GM19463 (cell line): Measurements from ENCODE around the gene HCFC1R1.
"Not testable (repeated sequence)": the region's sequence is repeated elsewhere in the genome, so short reads cannot be mapped to it uniquely, and the experiment has no call there.

Experiments used
- ATAC-seq: cut with Tn5 transposase; IDR thresholded peaks from one replicate; pipeline ENCODE4 v1.9.1; 2021; ENCODE audit warnings: mild to moderate bottlenecking, moderate library complexity; ENCODE audit not compliant: unreplicated experiment

HCFC1R1 gene

DNA sequence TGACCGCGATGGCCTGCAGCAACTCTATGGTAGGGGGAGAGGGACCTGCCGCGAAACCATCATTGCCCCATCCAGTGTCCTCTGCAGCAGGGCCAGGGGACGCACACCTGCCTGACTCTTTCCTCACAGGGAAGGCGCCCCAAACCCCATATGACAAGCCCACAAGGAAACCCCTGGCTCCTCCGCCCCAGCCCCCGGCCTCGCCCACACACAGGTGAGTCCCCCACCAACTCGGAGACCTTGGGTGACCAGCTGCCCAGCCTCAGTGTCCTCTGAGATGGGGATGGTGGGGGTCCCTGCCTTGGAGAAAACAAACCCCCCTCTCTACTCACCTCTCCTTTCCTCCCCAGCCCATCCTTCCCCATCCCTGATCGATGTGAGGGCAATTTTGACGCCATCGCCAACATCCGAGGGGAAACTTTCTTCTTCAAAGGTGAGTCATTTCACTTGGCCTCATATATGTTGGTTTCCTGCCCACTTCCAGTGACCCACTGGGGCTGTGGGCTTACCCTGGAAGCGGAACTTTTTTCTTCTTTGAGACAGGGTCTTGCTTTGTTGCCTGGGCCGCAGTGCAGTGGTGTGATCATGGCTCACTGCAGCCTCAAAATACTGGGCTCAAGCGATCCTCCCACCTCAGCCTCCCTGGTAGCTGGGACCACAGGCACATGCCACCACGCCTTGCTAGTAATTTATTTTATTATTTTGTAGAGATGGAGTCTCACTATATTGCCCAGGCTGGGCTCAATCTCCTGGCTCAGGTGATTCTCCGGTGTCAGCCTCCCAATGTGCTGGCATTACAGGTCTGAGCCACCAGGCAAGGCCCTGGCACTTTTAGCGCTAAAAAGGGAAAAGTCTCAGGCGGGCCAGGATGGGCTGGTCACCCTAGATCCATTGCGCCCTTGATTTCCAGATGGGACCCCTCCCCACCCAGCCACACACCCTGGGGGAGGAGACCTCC is 33.7 kb upstream of the HCFC1R1 start:
- no peak for ATAC-seq

DNA sequence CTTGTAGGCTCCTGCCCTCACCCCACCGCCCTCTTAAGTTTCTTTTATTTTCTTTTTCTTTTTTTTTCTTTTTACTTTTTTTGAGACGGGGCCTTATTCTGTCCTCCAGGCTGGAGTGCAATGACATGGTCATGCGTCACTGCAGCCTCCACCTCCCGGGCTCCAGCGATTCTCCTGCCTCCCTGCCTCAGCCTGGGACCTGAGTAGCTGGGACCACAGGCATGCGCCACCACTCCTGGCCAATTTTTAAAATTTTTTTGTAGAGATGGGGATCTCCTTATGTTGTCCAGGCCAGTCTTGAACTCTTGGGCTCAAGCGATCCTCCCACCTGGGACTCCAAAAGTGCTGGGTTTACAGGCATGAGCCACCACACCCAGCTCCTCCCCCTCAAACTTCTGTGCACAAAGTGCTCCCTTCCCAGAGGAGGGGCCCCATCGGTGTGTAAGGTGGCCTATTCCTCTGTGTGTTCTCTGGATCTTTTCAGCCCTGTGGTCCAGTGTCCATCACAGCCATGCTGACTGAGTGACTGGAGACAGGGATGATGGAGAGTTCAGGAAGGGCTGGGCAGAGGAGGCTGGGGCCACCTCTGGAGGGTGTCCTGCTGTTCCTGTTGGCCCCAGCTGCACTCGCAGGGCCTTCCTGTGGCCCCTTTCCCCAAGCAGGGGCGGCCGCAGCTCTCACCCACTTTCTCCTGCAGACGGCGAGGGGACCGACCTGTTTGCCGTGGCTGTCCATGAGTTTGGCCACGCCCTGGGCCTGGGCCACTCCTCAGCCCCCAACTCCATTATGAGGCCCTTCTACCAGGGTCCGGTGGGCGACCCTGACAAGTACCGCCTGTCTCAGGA is 32.8 kb upstream of the HCFC1R1 start:
- ATAC-seq, result no peak

DNA sequence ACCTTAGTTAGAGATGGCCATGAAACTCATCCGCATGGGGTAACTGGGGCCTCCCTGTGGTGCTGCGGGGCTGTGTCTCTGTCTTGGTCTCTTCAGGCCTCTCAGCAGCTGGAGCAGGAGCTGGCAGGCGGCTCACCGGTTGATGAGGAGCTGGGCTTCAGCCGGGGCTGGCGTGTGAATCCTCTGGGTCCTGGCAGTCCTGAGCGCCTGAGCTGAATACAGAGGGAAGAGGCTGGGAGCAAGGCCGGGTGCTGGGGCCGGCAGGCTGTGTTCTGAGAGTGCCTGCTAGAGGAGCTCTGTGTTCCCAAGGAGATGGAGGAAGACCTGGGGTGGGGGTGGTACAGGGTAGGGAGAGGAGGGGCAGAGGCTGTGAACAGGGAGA is 32.0 kb upstream of the HCFC1R1 start:
- ATAC-seq, result not testable (repeated sequence)

DNA sequence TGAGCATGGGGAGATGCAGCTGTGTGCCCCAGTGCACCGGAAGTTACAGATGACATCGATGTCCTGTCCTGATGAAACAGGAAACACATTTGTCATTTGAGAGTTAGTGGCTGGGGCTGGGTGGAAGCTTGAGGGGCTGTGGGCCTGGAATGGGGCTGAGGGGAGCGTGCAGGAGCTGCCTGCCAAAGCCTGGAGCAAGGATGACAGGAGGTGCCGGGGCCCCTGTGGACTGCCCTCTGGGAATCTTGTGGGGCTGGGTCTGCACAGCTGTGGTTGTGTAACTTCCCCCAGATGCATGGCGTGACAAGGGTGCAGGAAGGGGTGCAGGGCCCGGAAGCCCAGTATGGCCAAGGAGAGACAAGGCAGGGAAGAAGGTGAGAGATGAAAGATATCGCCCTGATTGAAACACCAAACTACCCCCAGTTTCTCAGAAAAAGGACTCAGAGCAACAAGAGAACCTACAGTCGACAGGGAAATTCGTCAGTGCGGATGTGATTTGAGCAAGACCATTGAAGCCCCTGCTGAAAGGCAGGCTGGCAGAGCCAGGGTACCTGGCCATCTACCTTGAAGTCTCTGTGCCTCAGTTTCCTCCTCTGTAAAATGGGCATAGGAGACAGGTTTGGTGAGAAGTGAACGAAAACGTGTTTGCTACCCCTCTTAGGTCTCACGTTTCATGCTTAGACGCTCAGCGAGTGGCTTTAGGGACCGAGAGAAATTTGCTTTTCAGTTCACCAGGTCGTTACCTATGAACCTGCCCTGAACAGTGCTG is 31.4 kb upstream of the HCFC1R1 start:
- no peak for ATAC-seq

DNA sequence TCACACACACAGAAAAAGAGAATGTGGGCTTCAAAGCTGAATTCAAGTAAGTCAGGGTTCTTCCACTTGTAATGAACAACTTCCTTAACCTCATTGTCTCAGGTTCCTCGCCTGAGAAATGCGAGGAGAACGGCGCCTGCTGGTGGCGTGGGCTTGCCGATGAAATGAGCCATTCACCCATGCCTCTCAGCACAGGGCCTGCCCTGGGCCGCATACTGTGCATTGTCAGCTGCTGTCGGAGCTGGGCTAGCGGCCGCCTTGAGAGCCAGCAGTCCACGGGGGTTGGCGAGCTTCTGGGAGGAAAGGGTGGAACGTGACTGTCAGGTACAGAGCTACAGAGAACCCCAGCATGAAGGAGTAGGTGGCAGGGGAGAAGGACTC is 29.6 kb upstream of the HCFC1R1 start:
- ATAC-seq, result not testable (repeated sequence)

DNA sequence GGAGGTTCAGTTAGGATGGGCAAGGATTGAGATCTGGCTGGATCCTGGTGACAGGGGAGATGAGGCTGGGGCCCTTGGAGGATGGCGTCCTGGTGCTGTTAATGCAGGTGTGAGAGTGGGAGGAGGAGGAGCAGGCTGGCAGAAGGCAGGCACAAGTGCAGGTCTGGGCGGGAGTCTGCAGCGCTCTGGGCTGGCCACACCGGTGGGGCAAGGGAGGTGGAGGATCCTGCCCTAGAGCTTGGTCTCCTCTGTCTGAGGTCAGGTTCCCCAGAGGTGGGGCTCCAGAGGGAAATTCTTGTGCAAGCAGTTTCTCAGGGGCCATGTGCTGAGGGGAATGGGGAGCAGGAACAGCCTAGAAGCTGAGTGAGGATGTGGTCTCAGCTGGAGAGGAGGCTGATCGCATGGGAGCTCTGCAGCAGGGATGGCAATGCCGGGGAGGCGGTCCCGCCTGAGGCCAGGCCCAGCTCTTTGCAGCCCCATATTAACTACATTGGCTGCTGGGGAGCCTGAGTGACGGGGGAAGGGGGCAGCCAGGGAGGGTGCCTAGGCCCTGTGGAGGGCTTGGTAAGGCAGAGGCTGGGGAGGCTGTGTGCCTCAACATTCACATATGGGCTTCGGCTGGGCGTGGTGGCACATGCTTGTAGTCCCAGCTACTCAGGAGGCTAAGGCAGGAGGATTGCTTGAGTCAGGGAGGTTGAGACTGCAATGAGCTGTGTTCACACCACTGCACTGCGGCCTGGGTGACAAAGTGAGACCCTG is 29.0 kb upstream of the HCFC1R1 start:
- not testable (repeated sequence) for ATAC-seq

DNA sequence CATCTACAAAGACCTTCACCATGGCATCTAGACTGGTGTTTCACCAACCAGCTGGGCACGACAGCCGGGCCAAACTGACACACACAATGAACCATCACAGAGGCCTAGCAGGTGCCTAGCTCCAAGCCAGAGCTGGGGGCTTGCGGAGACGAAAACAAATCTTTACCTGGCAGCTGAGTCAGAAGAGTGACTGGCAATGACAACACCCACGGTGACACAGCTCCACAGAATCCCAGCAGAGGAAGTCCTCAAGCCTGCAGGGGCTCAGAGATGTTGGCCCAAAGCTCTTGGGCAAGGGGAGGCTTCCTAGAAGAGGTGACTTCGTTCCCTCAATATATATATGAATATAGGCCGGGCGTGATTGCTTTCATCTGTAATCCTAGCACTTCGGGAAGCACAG is 27.8 kb upstream of the HCFC1R1 start:
- no peak for ATAC-seq

DNA sequence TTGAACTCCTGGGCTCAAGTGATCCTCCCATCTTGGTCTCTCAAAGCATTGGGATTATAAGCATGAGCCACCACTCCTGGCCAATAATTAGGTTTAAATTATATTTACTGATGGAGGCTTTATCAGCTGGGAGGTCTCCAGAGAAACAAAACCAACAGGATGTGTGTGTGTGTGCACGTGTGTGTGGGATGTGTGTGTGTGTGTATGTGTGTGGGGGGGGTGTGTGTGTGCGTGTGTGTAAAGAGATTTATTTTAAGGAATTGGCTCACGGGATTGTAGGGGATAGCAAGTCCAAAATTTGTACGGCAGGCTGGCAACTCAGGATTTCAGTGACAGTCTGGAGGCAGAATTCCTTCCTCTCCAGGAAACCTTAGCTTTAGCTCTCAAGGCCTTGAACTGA is 27.3 kb upstream of the HCFC1R1 start:
- ATAC-seq, result no peak

DNA sequence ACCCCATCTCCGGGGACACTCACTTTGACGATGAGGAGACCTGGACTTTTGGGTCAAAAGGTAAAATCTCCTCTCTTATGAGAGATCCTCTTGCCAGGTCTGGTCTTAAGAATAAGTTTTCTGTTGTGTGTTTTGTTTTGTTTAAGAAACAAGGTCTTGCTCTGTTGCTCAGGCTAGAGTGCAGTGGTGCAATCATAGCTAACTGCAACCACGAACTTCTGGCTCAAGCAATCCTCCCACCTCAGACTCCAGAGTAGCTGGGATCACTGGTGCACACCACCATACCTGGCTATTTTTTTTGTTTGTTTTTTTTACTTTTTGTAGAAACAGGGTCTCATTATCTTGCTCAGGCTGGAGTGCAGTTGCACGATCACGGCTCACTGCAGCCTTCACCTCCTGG is 26.7 kb upstream of the HCFC1R1 start:
- ATAC-seq, result no peak

DNA sequence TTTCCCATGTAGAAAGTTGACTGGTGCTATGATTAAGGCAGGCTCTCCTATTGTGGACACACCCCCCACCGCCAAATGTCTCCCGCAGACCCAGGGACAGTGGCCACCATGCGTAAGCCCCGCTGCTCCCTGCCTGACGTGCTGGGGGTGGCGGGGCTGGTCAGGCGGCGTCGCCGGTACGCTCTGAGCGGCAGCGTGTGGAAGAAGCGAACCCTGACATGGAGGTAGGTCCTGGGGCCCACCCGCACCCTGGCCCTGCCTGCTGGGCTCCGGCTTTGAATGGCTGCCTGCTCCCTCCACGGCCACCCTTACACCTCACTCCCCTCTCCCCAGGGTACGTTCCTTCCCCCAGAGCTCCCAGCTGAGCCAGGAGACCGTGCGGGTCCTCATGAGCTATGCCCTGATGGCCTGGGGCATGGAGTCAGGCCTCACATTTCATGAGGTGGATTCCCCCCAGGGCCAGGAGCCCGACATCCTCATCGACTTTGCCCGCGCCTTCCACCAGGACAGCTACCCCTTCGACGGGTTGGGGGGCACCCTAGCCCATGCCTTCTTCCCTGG is 26.3 kb upstream of the HCFC1R1 start:
- ATAC-seq, result no peak

DNA sequence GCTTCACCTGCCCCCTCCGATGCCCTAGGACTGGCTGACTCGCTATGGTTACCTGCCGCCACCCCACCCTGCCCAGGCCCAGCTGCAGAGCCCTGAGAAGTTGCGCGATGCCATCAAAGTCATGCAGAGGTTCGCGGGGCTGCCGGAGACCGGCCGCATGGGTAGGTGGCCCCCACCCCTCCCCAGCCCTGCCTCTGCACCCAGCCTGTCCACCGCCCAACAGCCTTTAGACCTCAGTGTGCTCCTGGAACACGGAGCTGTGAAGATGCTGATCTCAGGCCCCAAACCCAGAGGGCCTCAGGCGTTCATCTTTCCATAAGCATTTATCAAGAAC is 23.6 kb upstream of the HCFC1R1 start:
- no peak for ATAC-seq

DNA sequence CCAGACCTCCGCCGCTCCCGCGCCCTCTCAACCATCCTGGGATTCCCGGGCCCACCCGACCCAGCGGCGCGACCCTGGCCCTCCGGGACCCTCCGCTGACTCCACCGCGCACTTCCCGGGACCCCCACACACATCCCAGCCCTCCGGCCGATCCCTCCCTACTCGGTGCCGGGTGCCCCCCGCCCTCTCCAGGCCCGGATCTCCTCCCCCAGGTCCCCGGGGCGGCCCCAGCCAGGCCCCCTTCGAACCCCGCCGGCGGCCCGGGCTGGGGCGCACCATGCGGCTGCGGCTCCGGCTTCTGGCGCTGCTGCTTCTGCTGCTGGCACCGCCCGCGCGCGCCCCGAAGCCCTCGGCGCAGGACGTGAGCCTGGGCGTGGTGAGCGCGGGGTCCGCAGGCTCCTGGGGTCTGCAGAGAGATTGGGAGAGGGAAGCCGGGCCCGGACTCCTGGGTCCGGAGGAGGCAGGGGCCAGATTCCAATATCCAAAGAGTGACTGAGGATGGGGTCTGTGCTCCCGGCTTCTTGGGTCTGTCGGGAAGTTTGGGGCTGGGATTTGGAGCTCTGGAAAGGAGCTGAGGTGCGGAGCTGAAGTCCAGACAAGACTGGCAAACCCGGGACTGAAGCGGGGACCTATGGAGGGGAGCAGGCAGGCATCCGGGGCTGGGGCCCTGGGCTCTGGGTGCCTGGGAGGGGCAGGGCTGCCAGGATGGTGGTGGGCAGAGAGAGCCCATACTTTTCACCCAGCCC is 23.1 kb upstream of the HCFC1R1 start:
- no peak for ATAC-seq

DNA sequence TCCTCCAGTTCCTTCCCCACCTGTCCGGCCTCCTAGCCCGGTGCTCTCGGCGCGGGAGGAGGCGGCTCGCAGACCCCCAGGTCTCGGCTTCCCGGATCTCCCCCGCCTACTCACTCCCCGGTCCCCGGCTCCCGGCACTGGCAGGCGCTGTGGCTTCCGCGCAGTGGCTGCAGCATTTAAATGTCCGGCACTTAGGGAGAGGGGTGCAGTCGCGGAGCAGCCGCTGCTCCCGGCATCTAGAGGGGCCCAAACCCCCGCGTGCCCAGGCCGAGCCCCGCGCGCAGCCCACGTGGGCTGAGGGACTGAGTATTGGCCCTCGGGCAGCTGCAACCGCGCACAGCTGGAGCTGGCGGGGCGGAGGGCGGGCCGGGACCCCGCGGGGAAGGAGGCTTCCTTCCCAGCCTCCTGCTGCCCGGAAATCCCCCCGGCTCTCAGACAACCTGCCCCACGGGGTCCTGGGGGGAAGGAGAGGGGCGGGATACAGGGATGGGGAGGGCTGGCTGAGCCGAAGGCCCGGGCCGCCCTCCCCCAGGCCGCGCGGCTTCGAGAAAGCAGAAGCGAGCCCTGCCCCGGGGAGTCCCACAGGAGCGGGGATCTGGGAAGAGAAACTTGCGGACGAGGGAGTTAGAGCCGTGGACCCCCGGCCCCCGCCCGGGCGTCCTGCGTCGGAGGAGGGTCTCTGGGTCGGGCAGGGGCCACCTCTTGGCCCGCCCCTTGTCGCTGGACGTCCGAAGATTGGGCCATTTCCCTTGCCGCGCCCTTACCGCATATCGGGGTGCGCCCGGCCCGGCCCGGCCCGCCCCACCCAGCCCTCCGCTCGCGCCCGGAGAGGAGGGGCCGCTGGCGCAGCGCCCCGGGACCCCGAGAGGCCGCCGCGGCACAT is 22.3 kb upstream of the HCFC1R1 start, which contains the start of gene MMP25:
TSS of gene MMP25 (plus strand) at position 804 of the 883 bp plus-strand sequence. CDS start 357 bp downstream, outside the sequence.
- no peak for ATAC-seq

DNA sequence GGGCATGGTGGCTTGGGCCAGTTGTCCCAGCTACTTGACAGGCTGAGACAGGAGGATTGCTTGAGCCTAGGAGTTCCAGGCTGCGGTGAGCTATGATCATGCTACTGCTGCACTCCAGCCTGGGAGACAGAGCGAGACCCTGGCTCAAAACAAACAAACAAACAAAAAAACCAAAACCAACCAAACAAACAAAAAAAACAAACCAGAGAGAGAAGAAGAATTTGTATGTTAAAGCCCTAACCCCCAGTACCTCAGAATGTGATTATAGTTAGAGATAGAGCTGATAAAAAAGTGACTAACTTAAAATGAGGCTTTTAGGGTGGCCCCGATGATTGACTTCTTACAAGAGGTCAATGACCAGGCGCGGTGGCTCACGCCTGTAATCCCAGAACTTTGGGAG is 21.0 kb upstream of the HCFC1R1 start:
- ATAC-seq, result no peak

DNA sequence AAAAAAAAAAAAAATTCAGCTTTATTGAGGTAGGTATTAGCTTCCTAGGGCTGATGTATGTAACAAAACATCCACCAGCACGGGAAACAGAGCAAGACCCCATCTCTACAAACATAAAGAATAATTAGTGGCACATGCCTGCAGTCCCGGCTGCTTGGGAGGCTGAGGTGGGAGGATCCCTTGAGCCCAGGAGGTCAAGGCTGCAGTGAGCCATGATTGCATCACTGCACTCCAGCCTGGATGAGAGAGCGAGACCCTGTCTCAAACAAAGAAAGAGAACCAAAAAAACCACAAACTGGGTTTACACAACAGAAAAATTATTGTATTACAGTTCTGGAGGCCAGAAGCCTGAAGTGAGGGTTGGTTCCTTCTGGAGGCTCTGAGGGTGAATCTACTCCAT is 18.6 kb upstream of the HCFC1R1 start:
- no peak for ATAC-seq

DNA sequence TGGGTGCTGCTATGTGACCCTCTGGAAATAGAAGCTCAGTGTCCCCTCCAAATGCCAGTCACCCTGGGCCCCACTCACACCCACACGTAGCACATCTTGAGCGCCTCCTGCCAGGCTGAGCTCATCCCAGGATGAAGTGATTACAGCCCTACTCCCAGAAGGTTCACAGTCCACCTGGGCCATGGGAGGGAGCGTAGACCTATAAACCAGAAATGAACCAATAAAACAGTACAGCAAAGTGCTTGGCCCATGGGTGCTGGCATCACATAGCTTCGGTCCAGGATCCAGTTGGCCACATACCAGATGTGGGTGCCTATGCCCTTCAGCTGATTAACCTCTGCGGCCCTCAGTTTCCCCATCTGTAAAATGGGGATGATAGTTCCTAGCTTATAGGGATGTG is 15.2 kb upstream of the HCFC1R1 start:
- no peak for ATAC-seq

DNA sequence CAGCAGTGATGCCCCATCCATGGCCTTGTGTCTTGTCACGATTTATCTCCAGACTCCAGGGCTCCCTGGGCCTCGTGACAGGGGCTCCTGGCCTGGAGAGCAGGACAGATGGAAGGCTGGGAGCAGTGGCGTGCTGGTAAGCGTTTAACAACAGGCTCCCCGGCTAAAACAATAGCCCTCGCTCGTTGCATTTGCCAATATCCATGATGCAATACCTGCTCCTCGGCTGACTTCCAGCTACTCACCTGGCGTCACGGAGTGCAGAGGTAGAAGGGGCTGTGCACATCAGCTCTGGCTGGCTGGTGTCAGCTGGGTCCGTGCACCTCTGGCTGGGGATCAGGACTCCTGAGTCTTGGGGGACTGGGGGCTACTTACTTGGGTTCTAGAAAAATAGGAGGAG is 14.5 kb upstream of the HCFC1R1 start:
- ATAC-seq, result no peak

DNA sequence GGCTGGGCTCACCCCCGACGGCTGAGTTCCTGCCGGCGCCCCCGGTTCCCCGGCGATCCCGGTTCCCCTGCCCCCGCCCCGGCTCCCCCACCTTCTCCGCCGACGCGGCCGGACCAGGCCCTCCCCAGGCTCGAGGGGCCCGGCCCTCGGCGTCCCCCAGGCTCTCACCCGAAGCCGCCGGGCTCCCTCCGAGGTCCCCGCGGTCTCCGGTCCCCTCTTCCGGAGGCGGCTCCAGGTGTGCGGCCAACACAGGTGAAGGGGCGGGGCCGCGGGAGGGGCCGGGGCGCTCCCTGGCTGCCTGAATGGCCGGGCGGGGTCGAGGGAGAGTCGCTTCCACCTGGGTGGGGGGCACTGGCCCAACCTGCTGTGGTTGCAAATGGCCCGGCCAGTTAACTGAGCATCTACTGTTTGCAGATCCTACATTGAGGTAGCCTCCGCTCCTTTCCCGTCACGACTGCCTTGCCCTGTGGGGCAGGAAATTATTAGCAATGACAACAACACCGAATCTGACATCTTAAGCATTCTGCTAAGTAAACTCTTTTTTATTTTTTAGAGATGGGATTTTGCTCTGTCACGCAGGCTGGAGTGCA is 13.1 kb upstream of the HCFC1R1 start, which contains the start of gene BICDL2:
TSS of gene BICDL2 (minus strand) at position 219 of the 590 bp plus-strand sequence. CDS start 1,448 bp downstream, outside the sequence.
- no peak for ATAC-seq
